K562 (cell line): ENCODE results near the gene CAMSAP2. TPM values are rescaled to one million over a fixed set of nuclear protein-coding genes. Genes with fewer than 3 reads are reported as not detected.

Experiments used
- ATAC-seq: fragments of 200-7000 bp; cut with Tn5 transposase; 3 replicates; pipeline ENCODE4 v1.9.1; 2020; ENCODE audit warnings: moderate library complexity
- BruUV-seq: library from RNA; stranded (reverse); fragments of 400-500 nt; replicated peaks from 2 replicates; lab custom pipeline; 2021; lab: Mats Ljungman, UMichigan
- CTCF ChIA-PET: fragments of 300-600 bp; formaldehyde crosslinking; extraction: SDS; loops from one replicate; lab custom pipeline; 2021; ENCODE audit warnings: low intra/inter-chr PET ratio; lab: Yijun Ruan, JAX
- POLR2A ChIA-PET: fragments of 300-600, 350-650 bp; sonication (Branson Sonifier 250); formaldehyde crosslinking; extraction: SDS; loops from one replicate; lab custom pipeline; 2021; ENCODE audit warnings: antibody characterized with exemption, inconsistent platforms; lab: Yijun Ruan, JAX
- DNase-seq, 4 experiments: peaks; one replicate each; pipeline versions ENCODE4 v3.0.0 to v3.0.0-alpha.2; 2011 to 2018; ENCODE audit warnings: low spot score in 3 of 4, mixed read lengths in 3 of 4; ENCODE audit errors: extremely low read depth in 1 of 4
- FAIRE-seq: peaks from 2 replicates; lab custom pipeline; 2011; peaks lifted over from hg19 to GRCh38; lab: Jason Lieb, UNC
- H2AFZ ChIP-seq: 2 replicates; pipeline ENCODE4 v1.6.0; 2011; ENCODE audit warnings: low read depth, low read length, control low read depth, inconsistent platforms
- H3K27ac ChIP-seq: fragments of 200-600 bp; 3 replicates; pipeline ENCODE4 v1.8.0; 2011; ENCODE audit warnings: low read depth, mild to moderate bottlenecking, control low read depth, inconsistent platforms, low read length, moderate library complexity, mixed read lengths; ENCODE audit errors: extremely low read depth
- H3K27me3 ChIP-seq, 2 experiments: fragments of 300-600 bp in 1 of 2; 2 replicates in 1 of 2; 3 replicates in 1 of 2; pipeline versions ENCODE4 v1.6.0 to v1.8.0; 2011; ENCODE audit warnings: inconsistent platforms in 2 of 2, low read length in 2 of 2, mild to moderate bottlenecking in 1 of 2, mixed read lengths in 1 of 2, moderate library complexity in 1 of 2; ENCODE audit not compliant: control insufficient read depth in 2 of 2, insufficient read depth in 2 of 2
- H3K36me3 ChIP-seq: fragments of 300-600 bp; 3 replicates; pipeline ENCODE4 v1.8.0; 2011; ENCODE audit warnings: mild to moderate bottlenecking, low read length, inconsistent platforms; ENCODE audit not compliant: control insufficient read depth, insufficient read depth
- H3K4me1 ChIP-seq, 2 experiments: fragments of 200-600 bp in 1 of 2; replicated peaks in 1 of 2; 2 replicates in 1 of 2; 3 replicates in 1 of 2; pipeline versions ENCODE4 v1.5.1 to v1.8.0; 2011; ENCODE audit warnings: inconsistent platforms in 2 of 2, low read length in 2 of 2, mild to moderate bottlenecking in 1 of 2, mixed read lengths in 1 of 2, moderate library complexity in 1 of 2; ENCODE audit not compliant: control insufficient read depth in 2 of 2, insufficient read depth in 2 of 2
- H3K4me2 ChIP-seq: 2 replicates; pipeline ENCODE4 v1.6.1; 2011; ENCODE audit warnings: low read length, control low read depth, inconsistent platforms, mixed read lengths; ENCODE audit not compliant: insufficient read depth
- H3K4me3 ChIP-seq: fragments of 200-600 bp; sonication (generic), shearing (Covaris generic); 2 replicates; pipeline ENCODE4 v1.5.1; 2016; ENCODE audit warnings: control low read depth, inconsistent platforms
- H3K79me2 ChIP-seq: fragments of 200-600 bp; 3 replicates; pipeline ENCODE4 v1.8.0; 2011; ENCODE audit warnings: low read length, inconsistent platforms; ENCODE audit not compliant: control insufficient read depth, insufficient read depth
- H3K9ac ChIP-seq, 2 experiments: 2 replicates each; pipeline versions ENCODE4 v1.6.0 to v1.6.1; 2011; ENCODE audit warnings: low read depth in 2 of 2, low read length in 2 of 2, control low read depth in 1 of 2, inconsistent platforms in 1 of 2, mild to moderate bottlenecking in 1 of 2, mixed read lengths in 1 of 2; ENCODE audit not compliant: insufficient read depth in 1 of 2
- H3K9me1 ChIP-seq: one replicate; pipeline ENCODE4 v1.6.0; 2011; ENCODE audit warnings: inconsistent platforms, mild to moderate bottlenecking, low read length, moderate library complexity; ENCODE audit not compliant: control insufficient read depth, insufficient read depth
- H3K9me3 ChIP-seq: replicated peaks from 2 replicates; pipeline ENCODE4 v1.5.1; 2011; ENCODE audit warnings: low read depth, low read length, inconsistent platforms; ENCODE audit not compliant: control insufficient read depth, insufficient read depth
- H4K20me1 ChIP-seq: replicated peaks from 2 replicates; pipeline ENCODE4 v1.6.1; 2011; ENCODE audit warnings: low read length, inconsistent platforms, mixed read lengths; ENCODE audit not compliant: control insufficient read depth, insufficient read depth
- CBX2 ChIP-seq: fragments of 200-600 bp; sonication (generic); IDR thresholded peaks from one replicate; pipeline ENCODE4 v1.6.1; 2012; ENCODE audit warnings: mild to moderate bottlenecking, low read length, inconsistent platforms; ENCODE audit not compliant: insufficient read depth, poor library complexity, severe bottlenecking
- CHD4 ChIP-seq: fragments of 200-600 bp; sonication (generic); IDR thresholded peaks from 3 replicates; pipeline ENCODE4 v1.6.1; 2012; ENCODE audit warnings: low read depth, mild to moderate bottlenecking, mixed read lengths, low read length, inconsistent platforms; ENCODE audit not compliant: insufficient read depth, insufficient replicate concordance, poor library complexity, severe bottlenecking
- ESRRB ChIP-seq: fragments of 250-450 bp; sonication (Bioruptor Pico); IDR thresholded peaks from 2 replicates; pipeline ENCODE4 v1.5.0; 2020; ENCODE audit warnings: mild to moderate bottlenecking, moderate library complexity, borderline replicate concordance
- FOXM1 ChIP-seq, 2 experiments: fragments of 450-650 bp in 1 of 2; sonication (generic) in 1 of 2; formaldehyde crosslinking in 1 of 2; IDR thresholded peaks; 2 replicates each; pipeline versions ENCODE4 v1.6.1 to v1.9.0; 2017 to 2022; ENCODE audit warnings: low read depth in 2 of 2, mild to moderate bottlenecking in 2 of 2, missing genetic modification reagents in 1 of 2, moderate library complexity in 1 of 2
- HDAC2 ChIP-seq: fragments of 450-650 bp; IDR thresholded peaks from 2 replicates; pipeline ENCODE4 v1.6.1; 2016; ENCODE audit warnings: mild to moderate bottlenecking
- KDM1A ChIP-seq, 2 experiments: fragments of 450-650 bp; IDR thresholded peaks; 2 replicates each; pipeline ENCODE4 v1.6.1; 2016; ENCODE audit warnings: mild to moderate bottlenecking in 2 of 2
- KDM5B ChIP-seq: fragments of 200-600 bp; sonication (generic); IDR thresholded peaks from 2 replicates; pipeline ENCODE4 v1.6.1; 2012; ENCODE audit warnings: low read depth, mild to moderate bottlenecking, moderate library complexity, low read length, control low read depth, inconsistent platforms; ENCODE audit not compliant: insufficient replicate concordance
- NFIC ChIP-seq: fragments of 450-650 bp; IDR thresholded peaks from 2 replicates; pipeline ENCODE4 v1.6.1; 2017; ENCODE audit warnings: mild to moderate bottlenecking, inconsistent platforms
- RB1 ChIP-seq: fragments of 450-650 bp; IDR thresholded peaks from 2 replicates; pipeline ENCODE4 v1.6.1; 2017; ENCODE audit warnings: low read depth, mild to moderate bottlenecking
- RBM34 ChIP-seq: fragments of 200-400 bp; formaldehyde crosslinking; IDR thresholded peaks from 2 replicates; pipeline ENCODE4 v1.6.1; 2018; ENCODE audit warnings: low read length, borderline replicate concordance; ENCODE audit not compliant: insufficient read depth
- RCOR1 ChIP-seq, 2 experiments: IDR thresholded peaks; 2 replicates each; pipeline ENCODE4 v1.6.1; 2012; ENCODE audit warnings: low read depth in 2 of 2, low read length in 2 of 2, borderline replicate concordance in 1 of 2, improper control_type of control experiment in 1 of 2
- RNF2 ChIP-seq: sonication (generic); IDR thresholded peaks from 2 replicates; pipeline ENCODE4 v1.6.1; 2016
- ZNF668 ChIP-seq: fragments of 250-450 bp; sonication (Bioruptor Pico); IDR thresholded peaks from 2 replicates; pipeline ENCODE4 v1.8.0; 2022; ENCODE audit warnings: mild to moderate bottlenecking, inconsistent platforms
- WGBS: fragments of 100-300 bp; shearing (Covaris generic); methylation state at CpG from one replicate; pipeline ENCODE4 v1.1.6; 2016; ENCODE audit warnings: low coverage, mixed read lengths; ENCODE audit not compliant: insufficient coverage; ENCODE audit errors: missing lambda C conversion rate; 5-methylcytosine and 5-hydroxymethylcytosine counted together
- in situ Hi-C: fragments of 300-500 bp; cut with MboI; formaldehyde crosslinking; loops from 4 replicates; pipeline ENCODE4 v1.15.0; 2018; ENCODE audit warnings: inconsistent platforms, mixed read lengths
- intact Hi-C: fragments of 100-400 bp; cut with micrococcal nuclease; formaldehyde crosslinking; loops from 2 replicates; pipeline ENCODE4 v1.14.2; 2022
- polyA plus RNA-seq, 8 experiments: library from polyadenylated mRNA; depleted of rRNA in 4 of 8; stranded (reverse) in 5 of 8; unstranded in 3 of 8; fragments of >200 nt; fragmentation: Nextera tagmentation in 2 of 8; fragmentation: Illumina TruSeq in 1 of 8; extraction: Ambion mirVana in 2 of 8; extraction: Trizol in 1 of 8; gene quantifications; 2 replicates each; pipeline versions ENCODE4 v1.2.1 to v1.2.3, GENCODE V29; 2011 to 2014; ENCODE audit warnings: inconsistent platforms in 1 of 8, missing spikeins in 1 of 8
- total RNA-seq, 7 experiments: library from RNA; depleted of rRNA in 6 of 7; stranded (reverse); fragments of >200 nt in 6 of 7; fragmentation: Illumina TruSeq in 2 of 7; extraction: Trizol in 2 of 7; gene quantifications; 2 replicates each; pipeline versions ENCODE4 v1.2.1 to v1.2.3, GENCODE V29; 2011 to 2021; ENCODE audit warnings: low replicate concordance in 1 of 7

CAMSAP2 gene
- total and polyA plus RNA-seq, 9 of the 15 experiments (the other 6 are each of a cell fraction or from before 2014, with no cell fraction given), result 1.4 to 7.5 (median 2.7) TPM

GRCh38 chr1:200739702-200740570 lies 1.2 kb downstream of the CAMSAP2 start:
- peak overlapping the region; percentile 95 for H2AFZ ChIP-seq
- no peaks in the 10 kb centered on the region for H3K36me3 ChIP-seq
- TF ChIP-seq KDM5B, result peak; percentile 18
- peak; percentile 66 to 70; a peak in 2 of 4 replicates for TF ChIP-seq KDM1A (IDR thresholded peaks at IDR 0.05)
- TF ChIP-seq ZNF668 (CRISPR knock-in tag), result no peak
- no peak for TF ChIP-seq CHD4
- 0 out of 2 replicates have a peak, but pooled peaks have one; percentile 30 for TF ChIP-seq RNF2
- TF ChIP-seq RB1, result 0 out of 2 replicates have a peak, but pooled peaks have one; percentile 3
- peak; percentile 82 for TF ChIP-seq NFIC
- no peak for TF ChIP-seq CBX2
- peak in 1 of 2 experiments; percentile 27; a peak in 1 of 4 replicates for TF ChIP-seq RCOR1 (IDR thresholded peaks at IDR 0.05; ENCODE audit: borderline replicate concordance in 1 of 2, low read depth in 2 of 2, low read length in 2 of 2)
- no peak for TF ChIP-seq RBM34
- 0 out of 2 replicates have a peak, but pooled peaks have one; percentile 46 for TF ChIP-seq HDAC2
- TF ChIP-seq ESRRB (CRISPR knock-in tag), result no peak
- TF ChIP-seq FOXM1 (IDR thresholded peaks at IDR 0.05; ENCODE audit: low read depth), result no peak
- TF ChIP-seq FOXM1 (CRISPR knock-in tag; IDR thresholded peaks at IDR 0.05; ENCODE audit: low read depth), result 0 out of 2 replicates have a peak, but pooled peaks have one; percentile 4
- no peaks in the 10 kb centered on the region for H3K79me2 ChIP-seq
- peak overlapping the region; percentile 69 for H3K4me3 ChIP-seq
- no peaks in the 10 kb centered on the region for H3K27me3 ChIP-seq
- peaks cover 10 to 11% of the 10 kb centered on the region in 2 experiments; a peak in 3 of 5 replicates for H3K4me1 ChIP-seq
- intact Hi-C loops (loop anchor here (2.0 to 5.0 kb wide), 2 partner anchors 69 to 113 kb away; no protein-coding TSS in a partner anchor), in situ Hi-C loops (no loop called here)
- CTCF ChIA-PET, result no interaction called here
- FAIRE-seq (no peak), DNase-seq (peak in 1 of 4 experiments; percentile 28), ATAC-seq (no peak)
- POLR2A ChIA-PET, result interaction anchor here (0.7 to 2.9 kb wide), 2 partner anchors 8 to 70 kb away, joined by 3 to 10 read pairs; partner anchors contain the start of gene DDX59
- no peak overlapping the region for H3K27ac ChIP-seq
- H3K4me2 ChIP-seq, result peak overlapping the region; percentile 77
- peak overlapping the region in 1 of 2 experiments; percentile 91; a peak in 2 of 4 replicates for H3K9ac ChIP-seq
- H4K20me1 ChIP-seq, result no peaks in the 10 kb centered on the region
- H3K9me1 ChIP-seq, result no peaks in the 10 kb centered on the region
- 8% methylated on average over 17 of the region's 26 CpGs for WGBS
- no peaks in the 10 kb centered on the region for H3K9me3 ChIP-seq
- no TSS peak for BruUV-seq
